Measurements from ENCODE around the gene SLC15A1.

SLC15A1 gene

DNA sequence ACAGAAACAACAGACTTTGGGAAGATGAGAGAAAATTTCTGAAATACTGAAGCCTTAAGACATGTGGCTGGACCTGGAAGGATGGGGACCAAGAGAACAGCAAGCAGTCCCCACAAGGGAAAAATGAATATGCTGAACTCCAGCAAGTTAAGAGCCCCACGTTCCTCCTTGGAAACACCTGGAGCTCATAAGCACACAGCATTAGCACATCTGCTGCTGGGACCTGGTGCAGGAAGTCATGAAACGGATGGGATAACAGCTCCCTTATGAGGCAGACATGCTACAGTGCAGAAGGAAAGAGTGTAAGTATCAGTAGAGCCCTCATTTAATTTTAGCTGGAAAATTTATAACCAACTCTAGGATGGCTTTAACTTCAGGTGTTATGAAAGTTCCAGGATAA lies 67.3 kb downstream of the SLC15A1 start:
- no peak overlapping the region for H3K27ac ChIP-seq
- H3K9me3 ChIP-seq: no peaks in the 10 kb centered on the region
- H3K27me3 ChIP-seq: peaks cover 16% of the 10 kb centered on the region
- no peaks in the 10 kb centered on the region for H3K36me3 ChIP-seq
- H3K4me3 ChIP-seq (ENCODE audit: low read depth in 1 of 2, low read length in 1 of 2): no peak overlapping the region
- TF ChIP-seq, protein P1, sequence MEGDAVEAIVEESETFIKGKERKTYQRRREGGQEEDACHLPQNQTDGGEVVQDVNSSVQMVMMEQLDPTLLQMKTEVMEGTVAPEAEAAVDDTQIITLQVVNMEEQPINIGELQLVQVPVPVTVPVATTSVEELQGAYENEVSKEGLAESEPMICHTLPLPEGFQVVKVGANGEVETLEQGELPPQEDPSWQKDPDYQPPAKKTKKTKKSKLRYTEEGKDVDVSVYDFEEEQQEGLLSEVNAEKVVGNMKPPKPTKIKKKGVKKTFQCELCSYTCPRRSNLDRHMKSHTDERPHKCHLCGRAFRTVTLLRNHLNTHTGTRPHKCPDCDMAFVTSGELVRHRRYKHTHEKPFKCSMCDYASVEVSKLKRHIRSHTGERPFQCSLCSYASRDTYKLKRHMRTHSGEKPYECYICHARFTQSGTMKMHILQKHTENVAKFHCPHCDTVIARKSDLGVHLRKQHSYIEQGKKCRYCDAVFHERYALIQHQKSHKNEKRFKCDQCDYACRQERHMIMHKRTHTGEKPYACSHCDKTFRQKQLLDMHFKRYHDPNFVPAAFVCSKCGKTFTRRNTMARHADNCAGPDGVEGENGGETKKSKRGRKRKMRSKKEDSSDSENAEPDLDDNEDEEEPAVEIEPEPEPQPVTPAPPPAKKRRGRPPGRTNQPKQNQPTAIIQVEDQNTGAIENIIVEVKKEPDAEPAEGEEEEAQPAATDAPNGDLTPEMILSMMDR (IDR thresholded peaks at IDR 0.05): no peak
- H3K4me1 ChIP-seq (ENCODE audit: control insufficient read depth in 1 of 2, insufficient read depth in 1 of 2, low read depth in 1 of 2, low read length in 1 of 2): no peaks in the 10 kb centered on the region

GRCh38 chr13:98681049-98681448 lies 71.4 kb downstream of the SLC15A1 start:
- H3K4me1 ChIP-seq (ENCODE audit: control insufficient read depth in 1 of 2, insufficient read depth in 1 of 2, low read depth in 1 of 2, low read length in 1 of 2): no peaks in the 10 kb centered on the region
- TF ChIP-seq, protein P1 (IDR thresholded peaks at IDR 0.05): no peak
- H3K27ac ChIP-seq: no peak overlapping the region
- no peaks in the 10 kb centered on the region for H3K9me3 ChIP-seq
- H3K36me3 ChIP-seq: no peaks in the 10 kb centered on the region
- H3K4me3 ChIP-seq (ENCODE audit: low read depth in 1 of 2, low read length in 1 of 2): no peak overlapping the region
- H3K27me3 ChIP-seq: peaks cover 1% of the 10 kb centered on the region

- Histone ChIP-seq H3K4me1 (ENCODE audit: control insufficient read depth in 1 of 2, insufficient read depth in 1 of 2, low read depth in 1 of 2, low read length in 1 of 2) (peaks cover 4% of the 10 kb centered on the region in 2 experiments), H3K27me3 (no peaks in the 10 kb centered on the region), H3K36me3 (no peaks in the 10 kb centered on the region), H3K4me3 (ENCODE audit: low read depth in 1 of 2, low read length in 1 of 2) (no peak overlapping the region), H3K27ac (no peak overlapping the region), H3K9me3 (no peaks in the 10 kb centered on the region)
- TF ChIP-seq, protein P1 (IDR thresholded peaks at IDR 0.05): no peak
Measured at GRCh38 chr13:98678741-98679140, 73.7 kb downstream of the SLC15A1 start.

GRCh38 chr13:98677398-98677797 lies 75.1 kb downstream of the SLC15A1 start:
- no peaks in the 10 kb centered on the region for H3K36me3 ChIP-seq
- no peak overlapping the region for H3K27ac ChIP-seq
- H3K4me1 ChIP-seq (ENCODE audit: control insufficient read depth in 1 of 2, insufficient read depth in 1 of 2, low read depth in 1 of 2, low read length in 1 of 2): peaks cover 12 to 16% of the 10 kb centered on the region in 2 experiments
- H3K9me3 ChIP-seq: no peaks in the 10 kb centered on the region
- no peaks in the 10 kb centered on the region for H3K27me3 ChIP-seq
- TF ChIP-seq, protein P1 (IDR thresholded peaks at IDR 0.05): no peak
- no peak overlapping the region for H3K4me3 ChIP-seq (ENCODE audit: low read depth in 1 of 2, low read length in 1 of 2)

DNA sequence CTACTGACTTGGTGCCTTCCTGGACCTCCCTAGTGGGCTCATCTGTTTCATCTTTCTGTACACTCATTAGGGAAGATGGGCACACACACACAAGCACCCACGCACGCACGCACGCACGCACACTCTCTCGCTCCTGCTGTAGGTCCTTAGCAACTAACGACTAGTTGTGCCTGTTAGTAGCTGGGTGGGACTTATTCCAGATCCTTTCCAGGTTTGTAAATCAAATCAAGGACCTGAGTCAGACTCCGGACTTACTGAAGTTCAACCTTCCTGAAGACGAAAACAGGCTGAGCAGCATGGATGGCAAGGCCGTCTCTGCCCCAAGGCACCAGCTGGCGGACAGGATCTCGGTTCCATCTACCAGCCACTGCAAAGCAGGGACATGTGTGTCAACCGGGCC lies 76.2 kb downstream of the SLC15A1 start:
- H3K27ac ChIP-seq: no peak overlapping the region
- TF ChIP-seq, protein P1 (IDR thresholded peaks at IDR 0.05): no peak
- H3K9me3 ChIP-seq: no peaks in the 10 kb centered on the region
- H3K36me3 ChIP-seq: no peaks in the 10 kb centered on the region
- H3K27me3 ChIP-seq: no peaks in the 10 kb centered on the region
- H3K4me1 ChIP-seq (ENCODE audit: control insufficient read depth in 1 of 2, insufficient read depth in 1 of 2, low read depth in 1 of 2, low read length in 1 of 2): peaks cover 12 to 16% of the 10 kb centered on the region in 2 experiments
- no peak overlapping the region for H3K4me3 ChIP-seq (ENCODE audit: low read depth in 1 of 2, low read length in 1 of 2)

DNA sequence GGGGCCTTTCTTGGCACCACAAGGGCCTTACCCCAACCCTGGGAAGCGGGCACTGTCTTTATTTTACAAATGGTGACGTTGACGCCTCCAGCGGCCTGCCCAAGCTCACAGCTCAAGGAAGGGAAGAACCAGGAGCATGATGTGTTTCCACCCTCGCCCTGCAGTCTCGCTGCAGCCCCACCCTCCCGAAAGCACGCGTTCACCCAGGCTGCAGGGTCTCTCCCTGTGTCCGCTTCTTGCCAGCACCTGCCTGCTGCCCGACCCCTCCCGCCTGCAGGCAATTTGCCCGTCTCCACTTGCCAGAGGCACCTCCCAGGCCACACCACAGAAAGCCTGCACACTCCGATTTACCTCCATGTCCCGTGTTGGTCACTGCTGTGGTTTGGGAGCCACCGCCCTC lies 76.6 kb downstream of the SLC15A1 start:
- no peak overlapping the region for H3K4me3 ChIP-seq (ENCODE audit: low read depth in 1 of 2, low read length in 1 of 2)
- H3K36me3 ChIP-seq: no peaks in the 10 kb centered on the region
- no peak overlapping the region for H3K27ac ChIP-seq
- H3K4me1 ChIP-seq (ENCODE audit: control insufficient read depth in 1 of 2, insufficient read depth in 1 of 2, low read depth in 1 of 2, low read length in 1 of 2): peaks cover 12 to 16% of the 10 kb centered on the region in 2 experiments
- no peaks in the 10 kb centered on the region for H3K9me3 ChIP-seq
- H3K27me3 ChIP-seq: no peaks in the 10 kb centered on the region
- TF ChIP-seq, protein P1 (IDR thresholded peaks at IDR 0.05): no peak

All from neutrophil (primary cell).